A549 (cell line): Measurements from ENCODE around the gene HRH4. TPM values are rescaled to one million over a fixed set of nuclear protein-coding genes. Genes with fewer than 3 reads are reported as not detected.

Experiments used
- ATAC-seq, 2 experiments: fragments of 200-7000 bp in 1 of 2; fragments of >200 bp in 1 of 2; cut with Nextera tagmentation in 1 of 2; cut with Tn5 transposase in 1 of 2; 3 replicates each; pipeline versions ENCODE4 v1.8.0 to v1.9.1; 2018 to 2020; ENCODE audit warnings: mild to moderate bottlenecking in 1 of 2, moderate library complexity in 1 of 2
- CTCF ChIA-PET: fragments of 300-600 bp; sonication (Branson Sonifier 250); formaldehyde crosslinking; extraction: SDS; loops from one replicate; lab custom pipeline; 2021; ENCODE audit warnings: antibody characterized with exemption, inconsistent platforms; lab: Yijun Ruan, JAX
- POLR2A ChIA-PET: fragments of 350-600 bp; formaldehyde crosslinking; extraction: SDS; loops from one replicate; lab custom pipeline; 2021; ENCODE audit warnings: antibody characterized with exemption, inconsistent platforms; lab: Yijun Ruan, JAX
- DNase-seq, 2 experiments: peaks; one replicate each; pipeline versions ENCODE4 v3.0.0 to v3.0.0-alpha.2; 2011 to 2016; ENCODE audit warnings: low read depth in 1 of 2, low spot score in 1 of 2
- FAIRE-seq: peaks from 2 replicates; lab custom pipeline; 2011; peaks lifted over from hg19 to GRCh38; lab: Jason Lieb, UNC
- H3K27ac ChIP-seq, 2 experiments: fragments of >200 bp; sonication (Bioruptor Twin); formaldehyde crosslinking; 3 replicates each; pipeline ENCODE4 v1.5.1; 2016 to 2017
- H3K4me1 ChIP-seq: fragments of >200 bp; sonication (Bioruptor Twin); formaldehyde crosslinking; 3 replicates; pipeline ENCODE4 v1.6.1; 2016
- H3K4me2 ChIP-seq: fragments of >200 bp; sonication (Bioruptor Twin); formaldehyde crosslinking; 3 replicates; pipeline ENCODE4 v1.6.1; 2016
- H3K4me3 ChIP-seq: fragments of >200 bp; sonication (Bioruptor Twin); formaldehyde crosslinking; 3 replicates; pipeline ENCODE4 v1.5.1; 2016
- H3K9me3 ChIP-seq: fragments of >200 bp; sonication (Bioruptor Twin); formaldehyde crosslinking; 3 replicates; pipeline ENCODE4 v1.6.1; 2016
- CEBPB ChIP-seq, 2 experiments: fragments of >200 bp in 1 of 2; sonication (Bioruptor Twin) in 1 of 2; formaldehyde crosslinking in 1 of 2; IDR thresholded peaks; 2 replicates each; pipeline ENCODE4 v1.6.1; 2012 to 2016
- CHD4 ChIP-seq: fragments of 200-600 bp; sonication (generic); IDR thresholded peaks from 2 replicates; pipeline ENCODE4 v1.6.1; 2016; ENCODE audit warnings: antibody characterized with exemption, mild to moderate bottlenecking, borderline replicate concordance
- E2F6 ChIP-seq: IDR thresholded peaks from 2 replicates; pipeline ENCODE4 v1.6.1; 2012; ENCODE audit warnings: low read depth, borderline replicate concordance
- FOXS1 ChIP-seq: fragments of 250-450 bp; sonication (Bioruptor Pico); IDR thresholded peaks from 2 replicates; pipeline ENCODE4 v1.5.0; 2020; ENCODE audit warnings: mild to moderate bottlenecking, moderate library complexity
- HEYL ChIP-seq: fragments of 250-450 bp; sonication (Bioruptor Pico); IDR thresholded peaks from 2 replicates; pipeline ENCODE4 v1.8.0; 2021; ENCODE audit warnings: mild to moderate bottlenecking, moderate library complexity
- NR3C1 ChIP-seq: fragments of >200 bp; sonication (Bioruptor Twin); formaldehyde crosslinking; IDR thresholded peaks from 3 replicates; pipeline ENCODE4 v1.6.1; 2017
- SMC3 ChIP-seq: fragments of >200 bp; sonication (Bioruptor Twin); formaldehyde crosslinking; IDR thresholded peaks from 3 replicates; pipeline ENCODE4 v1.6.1; 2018; ENCODE audit warnings: inconsistent platforms
- SREBF2 ChIP-seq: fragments of 450-650 bp; IDR thresholded peaks from 2 replicates; pipeline ENCODE4 v1.6.1; 2014; ENCODE audit warnings: mild to moderate bottlenecking, moderate library complexity
- USF2 ChIP-seq: fragments of 450-650 bp; IDR thresholded peaks from 2 replicates; pipeline ENCODE4 v1.6.1; 2014; ENCODE audit warnings: antibody characterized with exemption
- ZSCAN20 ChIP-seq: fragments of 250-450 bp; sonication (Bioruptor Pico); IDR thresholded peaks from 2 replicates; pipeline ENCODE4 v1.8.0; 2022; ENCODE audit warnings: mild to moderate bottlenecking, moderate library complexity
- WGBS: methylation state at CpG from one replicate; pipeline ENCODE4 v1.1.6; 2017; ENCODE audit errors: missing lambda C conversion rate; 5-methylcytosine and 5-hydroxymethylcytosine counted together
- polyA plus RNA-seq, 4 experiments: library from polyadenylated mRNA; depleted of rRNA in 3 of 4; stranded (reverse); fragments of >200 nt; fragmentation: RNase III in 1 of 4; extraction: RNeasy Plus Mini Kit Qiagen cat#74134 plus additional on column Dnase treatment in 1 of 4; gene quantifications; 2 replicates in 3 of 4; 3 replicates in 1 of 4; pipeline ENCODE4 v1.2.3, GENCODE V29; 2011 to 2017
- TF ChIP-seq, protein P1 (sequence below): fragments of >200 bp; sonication (Bioruptor Twin); formaldehyde crosslinking; IDR thresholded peaks from 3 replicates; pipeline ENCODE4 v1.6.1; 2016
- TF ChIP-seq, protein P2 (sequence below): fragments of 200-600 bp; sonication (generic); IDR thresholded peaks from 2 replicates; pipeline ENCODE4 v1.6.1; 2016; ENCODE audit warnings: antibody characterized with exemption, mild to moderate bottlenecking, moderate library complexity

The HRH4 gene
- polyA plus RNA-seq, 2 of the 4 experiments (the other 2 are of a cell fraction), result 0.04 to 0.08 TPM

GRCh38 chr18:24417480-24417879, 43.0 kb upstream of the HRH4 start:
- POLR2A ChIA-PET, result no interaction called here

DNA sequence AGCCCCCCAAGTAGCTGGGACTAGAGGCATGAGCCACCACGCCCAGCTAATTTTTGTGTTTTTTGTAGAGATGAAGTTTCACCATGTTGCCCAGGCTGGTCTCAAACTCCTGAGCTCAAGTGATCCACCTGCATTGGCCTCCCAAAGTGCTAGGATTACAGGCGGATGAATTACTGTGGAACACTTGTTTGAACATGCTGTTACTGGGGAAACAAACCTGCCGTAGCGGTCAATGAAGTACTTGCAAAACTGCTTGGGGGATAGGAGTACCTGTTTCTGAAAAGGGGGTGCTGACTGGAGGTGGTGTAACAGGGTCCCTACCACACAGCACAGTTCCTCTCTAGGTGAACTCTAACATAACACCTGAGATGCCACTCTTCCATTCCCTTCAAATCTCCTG, 39.9 kb upstream of the HRH4 start:
- WGBS, result 76% methylated on average over 4 of the region's 4 CpGs
- CTCF ChIA-PET, result no interaction called here
- FAIRE-seq, result no peak
- Histone ChIP-seq H3K4me2 (no peak overlapping the region), H3K27ac (no peak overlapping the region), H3K4me1 (no peaks in the 10 kb centered on the region), H3K9me3 (no peaks in the 10 kb centered on the region), H3K4me3 (no peak overlapping the region)
- DNase-seq, result no peak
- ATAC-seq, result no peak
- TF ChIP-seq CHD4 (no peak), SMC3 (no peak)
- POLR2A ChIA-PET, result interaction anchor here (0.6 kb wide), 1 partner anchor 22 kb away, joined by 3 read pairs; no protein-coding TSS in a partner anchor

More at GRCh38 chr18:24417480-24417879, 43.0 kb upstream of the HRH4 start:
- Histone ChIP-seq H3K27ac (no peak overlapping the region), H3K4me1 (no peaks in the 10 kb centered on the region), H3K4me2 (no peak overlapping the region), H3K9me3 (no peaks in the 10 kb centered on the region), H3K4me3 (no peak overlapping the region)
- WGBS, result 6% methylated on average over 3 of the region's 3 CpGs
- CTCF ChIA-PET, result interaction anchor here (1.0 kb wide), 1 partner anchor 58 kb away, joined by 5 read pairs; no protein-coding TSS in a partner anchor
- FAIRE-seq, result no peak
- ATAC-seq, result no peak
- no peak for TF ChIP-seq USF2
- no peak for DNase-seq

DNA sequence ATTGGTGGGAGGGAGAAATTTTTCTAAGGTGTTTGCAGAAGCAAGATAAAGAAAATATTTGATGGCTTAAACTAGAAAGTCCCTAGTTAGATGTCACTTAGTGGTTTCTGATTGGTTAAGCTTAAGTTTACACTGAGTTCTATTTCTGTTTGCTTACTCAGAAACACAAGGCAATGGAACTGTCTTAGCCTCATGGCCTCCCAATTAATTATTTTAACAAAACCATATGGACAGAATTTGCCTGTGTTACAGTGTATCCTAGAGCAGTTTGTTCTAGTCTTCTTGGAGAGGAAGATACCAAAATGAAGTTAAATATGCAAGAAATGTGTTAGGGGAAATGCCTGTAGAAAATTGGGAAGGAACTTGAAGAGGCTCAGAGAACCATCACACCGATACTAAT, 38.6 kb upstream of the HRH4 start:
- Histone ChIP-seq H3K4me3 (no peak overlapping the region), H3K27ac (no peak overlapping the region), H3K9me3 (no peaks in the 10 kb centered on the region), H3K4me2 (no peak overlapping the region), H3K4me1 (no peaks in the 10 kb centered on the region)
- ChIA-PET CTCF (no interaction called here), POLR2A (interaction anchor here (0.8 kb wide), 1 partner anchor 24 kb away, joined by 3 read pairs; no protein-coding TSS in a partner anchor)
- 50% methylated on average over 1 of the region's 1 CpG for WGBS
- TF ChIP-seq, protein P1, sequence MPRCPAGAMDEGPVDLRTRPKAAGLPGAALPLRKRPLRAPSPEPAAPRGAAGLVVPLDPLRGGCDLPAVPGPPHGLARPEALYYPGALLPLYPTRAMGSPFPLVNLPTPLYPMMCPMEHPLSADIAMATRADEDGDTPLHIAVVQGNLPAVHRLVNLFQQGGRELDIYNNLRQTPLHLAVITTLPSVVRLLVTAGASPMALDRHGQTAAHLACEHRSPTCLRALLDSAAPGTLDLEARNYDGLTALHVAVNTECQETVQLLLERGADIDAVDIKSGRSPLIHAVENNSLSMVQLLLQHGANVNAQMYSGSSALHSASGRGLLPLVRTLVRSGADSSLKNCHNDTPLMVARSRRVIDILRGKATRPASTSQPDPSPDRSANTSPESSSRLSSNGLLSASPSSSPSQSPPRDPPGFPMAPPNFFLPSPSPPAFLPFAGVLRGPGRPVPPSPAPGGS, result no peak
- TF ChIP-seq, protein P2, sequence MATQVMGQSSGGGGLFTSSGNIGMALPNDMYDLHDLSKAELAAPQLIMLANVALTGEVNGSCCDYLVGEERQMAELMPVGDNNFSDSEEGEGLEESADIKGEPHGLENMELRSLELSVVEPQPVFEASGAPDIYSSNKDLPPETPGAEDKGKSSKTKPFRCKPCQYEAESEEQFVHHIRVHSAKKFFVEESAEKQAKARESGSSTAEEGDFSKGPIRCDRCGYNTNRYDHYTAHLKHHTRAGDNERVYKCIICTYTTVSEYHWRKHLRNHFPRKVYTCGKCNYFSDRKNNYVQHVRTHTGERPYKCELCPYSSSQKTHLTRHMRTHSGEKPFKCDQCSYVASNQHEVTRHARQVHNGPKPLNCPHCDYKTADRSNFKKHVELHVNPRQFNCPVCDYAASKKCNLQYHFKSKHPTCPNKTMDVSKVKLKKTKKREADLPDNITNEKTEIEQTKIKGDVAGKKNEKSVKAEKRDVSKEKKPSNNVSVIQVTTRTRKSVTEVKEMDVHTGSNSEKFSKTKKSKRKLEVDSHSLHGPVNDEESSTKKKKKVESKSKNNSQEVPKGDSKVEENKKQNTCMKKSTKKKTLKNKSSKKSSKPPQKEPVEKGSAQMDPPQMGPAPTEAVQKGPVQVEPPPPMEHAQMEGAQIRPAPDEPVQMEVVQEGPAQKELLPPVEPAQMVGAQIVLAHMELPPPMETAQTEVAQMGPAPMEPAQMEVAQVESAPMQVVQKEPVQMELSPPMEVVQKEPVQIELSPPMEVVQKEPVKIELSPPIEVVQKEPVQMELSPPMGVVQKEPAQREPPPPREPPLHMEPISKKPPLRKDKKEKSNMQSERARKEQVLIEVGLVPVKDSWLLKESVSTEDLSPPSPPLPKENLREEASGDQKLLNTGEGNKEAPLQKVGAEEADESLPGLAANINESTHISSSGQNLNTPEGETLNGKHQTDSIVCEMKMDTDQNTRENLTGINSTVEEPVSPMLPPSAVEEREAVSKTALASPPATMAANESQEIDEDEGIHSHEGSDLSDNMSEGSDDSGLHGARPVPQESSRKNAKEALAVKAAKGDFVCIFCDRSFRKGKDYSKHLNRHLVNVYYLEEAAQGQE, result no peak
- TF ChIP-seq HEYL (CRISPR knock-in tag) (no peak), E2F6 (no peak), CEBPB (IDR thresholded peaks at IDR 0.05) (no peak), ZSCAN20 (CRISPR knock-in tag) (no peak), FOXS1 (CRISPR knock-in tag) (no peak), SREBF2 (no peak), NR3C1 (no peak), USF2 (no peak)
- FAIRE-seq, result no peak
- DNase-seq, result no peak
- ATAC-seq, result no peak
